Measurements from ENCODE around the gene SON.
"Not testable (repeated sequence)": the region's sequence is repeated elsewhere in the genome, so short reads cannot be mapped to it uniquely, and the experiment has no call there.

SON gene

GRCh38 chr21:33618407-33618806, 75.6 kb downstream of the SON start:
- no peak for DNase-seq (ENCODE audit: low read depth)
- TF ChIP-seq CTCF (conservative IDR thresholded peaks at IDR 0.05; ENCODE audit: control insufficient read depth, insufficient read depth, low read depth, low read length): no peak
- H3K4me3 ChIP-seq (ENCODE audit: control insufficient read depth, low read depth, low read length): no peak overlapping the region

- no peak for TF ChIP-seq CTCF (conservative IDR thresholded peaks at IDR 0.05; ENCODE audit: control insufficient read depth, insufficient read depth, low read depth, low read length)
- no peak for DNase-seq (ENCODE audit: low read depth)
- no peak overlapping the region for H3K4me3 ChIP-seq (ENCODE audit: control insufficient read depth, low read depth, low read length)
Measured at GRCh38 chr21:33619726-33620125, 76.9 kb downstream of the SON start.

GRCh38 chr21:33622253-33622652, 79.4 kb downstream of the SON start:
- TF ChIP-seq CTCF (conservative IDR thresholded peaks at IDR 0.05; ENCODE audit: control insufficient read depth, insufficient read depth, low read depth, low read length): no peak
- DNase-seq (ENCODE audit: low read depth): no peak
- no peak overlapping the region for H3K4me3 ChIP-seq (ENCODE audit: control insufficient read depth, low read depth, low read length)

GRCh38 chr21:33626151-33626550, 83.3 kb downstream of the SON start:
- not testable (repeated sequence) for DNase-seq (ENCODE audit: low read depth); H3K4me3 ChIP-seq (ENCODE audit: control insufficient read depth, low read depth, low read length)

All from fibroblast of mammary gland (primary cell).